ENCODE data around the gene ZNF24. TPM values are rescaled to one million over a fixed set of nuclear protein-coding genes. Genes with fewer than 3 reads are reported as not detected.

The ZNF24 gene
- total and polyA plus RNA-seq, 10 of the 15 experiments (the other 5 are each of a cell fraction or from before 2014, with no cell fraction given) = 13.6 to 41.7 (median 28.3) TPM

- POLR2A ChIA-PET = interaction anchor here (1.0 kb wide), 1 partner anchor 54 kb away, joined by 3 read pairs; the partner anchor contains the start of gene ZNF24
- SMC1A ChIA-PET (ENCODE audit: uncharacterized antibody, unreplicated experiment) = interaction anchor here (1.0 to 2.0 kb wide), 3 partner anchors 45 to 278 kb away, joined by 3 to 6 read pairs (median 3); no protein-coding TSS in a partner anchor
- no peaks in the 10 kb centered on the region; the same call in 1 of the 2 replicates for H3K4me1 ChIP-seq (ENCODE audit: control insufficient read depth, insufficient read depth, low read length)
- intact Hi-C loops (cut with micrococcal nuclease; ENCODE audit: unreplicated experiment) = loop anchor here (5.0 kb wide), 2 partner anchors 51 to 249 kb away; partner anchors contain the start of genes MAPRE2 and ZNF24
- H3K27me3 ChIP-seq (replicated peaks in 1 of 2; ENCODE audit: control insufficient read depth in 2 of 2, insufficient read depth in 2 of 2, low read length in 1 of 2) = no peaks in the 10 kb centered on the region
- peaks cover 0 to 18% of the 10 kb centered on the region in 2 experiments; a peak in 2 of 4 replicates for H3K36me3 ChIP-seq (ENCODE audit: control insufficient read depth in 2 of 2, insufficient read depth in 2 of 2, low read length in 1 of 2)
- RAD21 ChIA-PET (ENCODE audit: unreplicated experiment) = no interaction called here
- WGBS (ENCODE audit: insufficient coverage, insufficient replicate concordance, low lambda C conversion rate, missing lambda C conversion rate) = 69% methylated on average over 2 of the region's 2 CpGs
- peak overlapping the region; percentile 83 for H3K4me3 ChIP-seq
- H3K9ac ChIP-seq (ENCODE audit: control insufficient read depth, insufficient read depth, low read length) = peak overlapping the region; percentile 86
- H3K79me2 ChIP-seq (ENCODE audit: control insufficient read depth, insufficient read depth, low read length) = peaks cover 22% of the 10 kb centered on the region
- no TSS peak for BruUV-seq (replicated peaks)
- peaks cover 16% of the 10 kb centered on the region for H3K9me3 ChIP-seq (replicated peaks; ENCODE audit: control insufficient read depth, insufficient read depth, low read length)
- TF ChIP-seq MTA2 (IDR thresholded peaks at IDR 0.05; ENCODE audit: low read depth) (no peak), ZBTB4 (CRISPR knock-in tag; IDR thresholded peaks at IDR 0.05) (no peak), CBX3 (IDR thresholded peaks at IDR 0.05; ENCODE audit: borderline replicate concordance, low read depth) (no peak), SMAD5 (IDR thresholded peaks at IDR 0.05; ENCODE audit: low read depth) (no peak), MYC (IDR thresholded peaks at IDR 0.05; ENCODE audit: insufficient read depth, insufficient read length, insufficient replicate concordance, low read length, severe bottlenecking) (no peak), SMARCA5 (IDR thresholded peaks at IDR 0.05) (no peak), YY1 (IDR thresholded peaks at IDR 0.05; ENCODE audit: low read depth, low read length) (no peak)
- no peak overlapping the region for H3K27ac ChIP-seq (ENCODE audit: control insufficient read depth, insufficient read depth)
- FAIRE-seq = no peak
- peak overlapping the region; percentile 78 for H3K4me2 ChIP-seq (ENCODE audit: control insufficient read depth, insufficient read depth)
- no peak for DNase-seq (ENCODE audit: low read depth, low spot score)
- in situ Hi-C loops (cut with MboI) = loop anchor here (5.0 kb wide), 2 partner anchors 49 to 51 kb away; partner anchors contain the start of genes ZNF24 and ZNF397
- no peaks in the 10 kb centered on the region for H4K20me1 ChIP-seq (ENCODE audit: control insufficient read depth, insufficient read depth)
- CTCF ChIA-PET = interaction anchor here (0.6 to 0.9 kb wide), 2 partner anchors 57 to 347 kb away, joined by 4 to 5 read pairs; no protein-coding TSS in a partner anchor
- no peak overlapping the region for H2AFZ ChIP-seq (ENCODE audit: control insufficient read depth, low read depth, low read length)
- peak; percentile 11 for ATAC-seq
These were observed 53.1 kb downstream of the ZNF24 start for GRCh38 chr18:35291166-35291565.
